GM19043 (cell line): ENCODE data around the gene AZGP1.
A peak's percentile ranks its signal among the peaks of the same experiment; 100 is the strongest.
"Not testable (repeated sequence)": the region's sequence is repeated elsewhere in the genome, so short reads cannot be mapped to it uniquely, and the experiment has no call there.

Experiments used
- ATAC-seq: cut with Tn5 transposase; IDR thresholded peaks from one replicate; pipeline ENCODE4 v1.9.1; 2021; ENCODE audit warnings: low read depth; ENCODE audit not compliant: unreplicated experiment

Gene AZGP1

DNA sequence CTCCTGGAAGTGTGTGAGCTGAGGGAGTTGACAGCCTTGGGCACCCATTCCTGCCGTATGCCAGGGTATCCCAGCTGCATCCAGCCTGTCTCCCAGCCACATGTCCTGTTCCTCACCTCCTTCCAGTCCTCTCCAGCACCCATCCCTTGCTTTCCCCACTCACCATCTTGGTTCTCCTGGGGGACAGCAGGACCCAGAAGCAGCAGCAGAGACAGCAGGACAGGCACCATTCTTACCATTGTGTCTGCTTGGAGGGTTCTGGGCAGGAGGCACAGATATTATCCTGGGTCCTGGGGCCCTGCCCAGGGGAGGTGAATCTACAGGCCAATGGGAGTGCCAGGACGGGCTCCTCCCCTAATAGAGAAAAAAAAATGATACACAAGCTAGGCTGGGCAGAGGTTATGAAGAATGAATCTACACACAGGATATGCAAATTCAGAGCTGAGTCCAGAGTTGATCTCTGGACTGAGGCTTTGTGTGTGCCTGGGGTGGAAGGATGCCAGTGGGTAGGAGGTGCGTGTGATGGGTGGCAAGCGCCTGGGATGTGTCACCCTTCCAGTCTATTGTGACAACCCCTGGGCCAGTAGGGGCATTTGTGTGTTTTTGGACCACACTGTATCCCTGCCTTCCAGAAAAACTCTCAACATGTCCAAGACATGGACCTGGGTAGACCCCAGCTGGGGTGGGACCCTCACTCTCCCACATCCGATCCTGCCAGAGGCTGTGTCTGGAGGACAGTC lies at the start of gene AZGP1:
Gene AZGP1 (minus strand): TSS at position 250 of the 740 bp plus-strand sequence. CDS start 11 bp downstream, at position 239.
- ATAC-seq = no peak

- ATAC-seq = no peak
These were observed 48.3 kb upstream of the AZGP1 start for GRCh38 chr7:100024020-100024619.

- no peak for ATAC-seq
These were observed 47.7 kb upstream of the AZGP1 start for GRCh38 chr7:100023526-100023925.

- ATAC-seq = no peak
These were observed 46.8 kb upstream of the AZGP1 start for GRCh38 chr7:100022621-100023020.

GRCh38 chr7:100021297-100021696 lies 45.5 kb upstream of the AZGP1 start:
- no peak for ATAC-seq

- no peak for ATAC-seq
These were observed 44.1 kb upstream of the AZGP1 start for GRCh38 chr7:100019908-100020307.

DNA sequence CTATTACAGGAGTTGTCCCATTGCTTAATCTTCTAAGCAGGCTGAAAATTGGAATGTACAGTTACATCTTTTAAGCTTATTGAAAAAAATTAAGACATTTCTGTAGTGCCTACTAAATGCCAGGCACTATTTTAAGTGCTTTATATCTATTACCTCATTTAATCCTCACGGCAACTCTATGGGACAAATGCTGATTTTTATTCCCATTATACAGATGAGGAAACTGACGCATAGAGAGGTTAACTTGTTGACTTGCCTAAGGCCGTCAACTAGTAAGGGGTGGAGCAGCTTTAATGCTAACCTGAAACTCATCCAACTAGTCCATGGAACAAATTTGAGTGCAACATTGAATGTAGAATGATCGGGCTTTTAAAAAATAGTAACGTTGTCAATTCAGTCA lies 42.0 kb upstream of the AZGP1 start:
- no peak for ATAC-seq

DNA sequence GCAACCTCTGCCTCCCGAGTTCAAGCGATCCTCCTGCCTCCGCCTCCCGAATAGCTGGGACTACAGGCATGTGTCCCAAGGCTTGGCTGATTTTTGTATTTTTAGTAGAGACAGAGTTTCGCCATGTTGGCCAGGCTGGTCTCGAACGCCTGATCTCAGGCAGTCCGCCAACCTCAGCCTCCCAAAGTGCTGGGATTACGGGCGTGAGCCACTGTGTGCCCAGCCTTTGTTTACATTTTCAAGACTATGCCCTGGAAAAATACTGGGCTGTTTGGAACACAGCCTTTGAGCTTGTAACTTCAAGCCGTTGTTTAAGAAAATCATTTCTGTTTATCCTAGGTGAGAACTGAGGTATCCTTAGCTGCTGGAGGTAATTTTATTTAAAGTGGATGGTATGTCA lies 41.5 kb upstream of the AZGP1 start:
- ATAC-seq = no peak

DNA sequence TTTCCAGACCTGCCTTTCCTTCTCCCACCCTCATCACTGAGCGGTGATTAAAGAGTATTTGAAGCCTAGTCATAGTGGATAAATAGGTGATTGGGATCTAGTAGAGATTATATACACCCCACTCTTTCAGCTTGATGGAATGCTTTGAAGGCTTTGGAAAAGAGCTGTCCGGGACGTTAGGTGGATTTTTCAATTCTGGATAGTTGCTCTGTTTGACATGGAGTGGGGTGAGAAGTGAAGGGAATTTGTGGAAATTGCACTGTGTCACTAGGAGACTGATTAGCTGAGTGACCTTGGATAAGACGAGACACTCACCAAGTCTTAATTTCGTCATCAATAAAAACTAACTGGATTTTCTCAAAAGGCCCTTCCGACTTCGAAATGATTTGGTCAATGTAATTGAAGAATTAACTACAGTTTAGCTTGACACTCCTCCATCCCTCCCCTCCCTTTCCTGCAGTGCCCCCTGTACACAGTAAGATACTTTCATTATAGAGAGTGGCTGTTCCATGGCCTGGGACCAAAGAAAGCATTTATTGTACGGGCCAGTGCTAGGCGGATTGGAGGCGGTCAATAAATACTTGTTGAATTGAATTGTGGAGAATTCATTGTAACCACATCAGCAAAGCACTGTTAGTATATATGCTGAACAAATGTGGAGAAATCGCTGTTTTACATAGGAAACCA lies 40.5 kb upstream of the AZGP1 start:
- no peak for ATAC-seq

- ATAC-seq = peak; percentile 95
These were observed 39.7 kb upstream of the AZGP1 start, which contains the start of gene ZKSCAN1 for GRCh38 chr7:100015232-100016214. Gene ZKSCAN1, plus strand, starts transcription at chr7:100015596. Its CDS starts 7,911 bp downstream, at chr7:100023507.

GRCh38 chr7:100013328-100013676 lies 37.5 kb upstream of the AZGP1 start:
- no peak for ATAC-seq

DNA sequence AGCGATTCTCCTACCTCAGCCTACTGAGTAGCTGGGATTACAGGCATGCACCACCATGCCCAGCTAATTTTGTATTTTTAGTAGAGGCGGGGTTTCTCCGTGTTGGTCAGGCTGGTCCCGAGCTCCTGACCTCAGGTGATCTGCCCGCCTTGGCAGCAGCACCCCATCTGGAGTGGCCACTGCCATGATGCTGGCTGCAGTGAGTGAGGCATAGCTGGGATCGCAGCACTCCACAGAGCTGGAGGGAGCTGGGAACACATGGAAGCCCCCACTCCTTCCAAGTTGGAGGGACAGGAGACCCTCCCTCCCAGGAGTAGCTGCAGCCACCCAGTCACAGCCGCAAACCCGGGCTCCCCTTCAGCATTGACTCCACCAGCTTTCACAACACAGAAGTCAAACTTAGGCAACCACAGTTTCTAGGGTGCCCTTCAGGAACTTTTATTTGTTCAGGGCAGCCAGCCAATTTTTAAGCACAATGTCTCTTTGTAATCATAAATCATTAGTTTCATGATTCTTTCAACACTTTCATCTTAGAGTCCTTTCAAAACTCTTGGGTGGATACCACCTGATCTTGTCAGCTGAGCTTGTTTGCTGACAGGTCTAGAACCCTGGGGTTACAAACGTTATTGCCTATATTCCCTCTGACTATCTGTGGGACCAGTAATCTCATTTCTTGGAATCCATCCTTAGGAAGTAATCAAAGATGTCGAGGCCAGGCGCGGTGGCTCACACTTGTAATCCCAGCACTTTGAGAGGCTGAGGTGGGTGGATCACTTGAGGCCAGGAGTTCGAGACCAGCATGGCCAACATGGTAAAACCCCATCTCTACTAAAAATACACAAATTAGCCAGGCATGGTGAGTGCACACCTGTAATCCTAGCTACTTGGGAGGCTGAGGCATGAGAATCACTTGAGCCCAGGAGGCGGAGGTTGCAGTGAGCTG lies 36.8 kb upstream of the AZGP1 start:
- ATAC-seq = not testable (repeated sequence)

DNA sequence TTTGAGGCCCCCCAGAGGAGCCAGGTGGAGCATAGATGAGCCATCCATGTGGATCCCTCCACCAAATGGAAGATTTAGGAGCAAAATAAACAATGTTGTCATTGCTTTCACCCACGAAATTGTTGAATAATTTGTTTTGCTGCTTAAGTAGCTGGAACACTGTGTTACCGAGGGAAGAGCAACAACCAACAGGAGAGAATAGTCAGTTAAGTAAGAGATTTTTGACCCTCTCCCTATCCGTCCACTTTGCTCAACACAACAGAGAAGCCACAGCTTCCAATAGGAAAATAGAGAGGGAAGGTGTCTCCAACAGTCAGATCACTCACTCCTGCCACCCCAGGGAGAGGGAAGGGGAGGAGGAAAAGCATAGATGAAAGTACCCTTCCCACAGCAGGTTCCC lies 35.7 kb upstream of the AZGP1 start:
- ATAC-seq = no peak

- no peak for ATAC-seq
These were observed 35.1 kb upstream of the AZGP1 start for GRCh38 chr7:100010901-100011300.

GRCh38 chr7:100009952-100010351 lies 34.1 kb upstream of the AZGP1 start:
- not testable (repeated sequence) for ATAC-seq

DNA sequence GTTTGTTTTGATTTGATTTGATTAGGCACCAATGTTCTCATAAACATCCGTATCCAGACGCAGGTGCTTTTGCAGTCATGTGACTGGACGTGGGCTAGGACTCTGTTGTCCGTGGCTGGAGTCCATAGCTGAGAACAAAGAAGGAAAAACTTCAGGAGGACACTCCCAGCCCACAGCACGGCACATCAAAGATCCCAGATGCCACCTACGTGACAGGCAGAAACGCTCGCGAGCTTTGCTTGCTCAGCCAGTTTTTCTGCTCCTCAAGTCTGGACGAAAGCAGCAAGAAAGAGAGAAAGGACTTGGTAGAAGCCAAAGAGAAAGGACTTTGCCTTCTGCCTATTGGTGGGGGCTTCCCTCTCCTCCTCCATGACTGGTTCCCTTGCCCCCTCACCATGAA lies 32.7 kb upstream of the AZGP1 start:
- ATAC-seq = no peak

- no peak for ATAC-seq
These were observed 32.1 kb upstream of the AZGP1 start for GRCh38 chr7:100007887-100008286.

DNA sequence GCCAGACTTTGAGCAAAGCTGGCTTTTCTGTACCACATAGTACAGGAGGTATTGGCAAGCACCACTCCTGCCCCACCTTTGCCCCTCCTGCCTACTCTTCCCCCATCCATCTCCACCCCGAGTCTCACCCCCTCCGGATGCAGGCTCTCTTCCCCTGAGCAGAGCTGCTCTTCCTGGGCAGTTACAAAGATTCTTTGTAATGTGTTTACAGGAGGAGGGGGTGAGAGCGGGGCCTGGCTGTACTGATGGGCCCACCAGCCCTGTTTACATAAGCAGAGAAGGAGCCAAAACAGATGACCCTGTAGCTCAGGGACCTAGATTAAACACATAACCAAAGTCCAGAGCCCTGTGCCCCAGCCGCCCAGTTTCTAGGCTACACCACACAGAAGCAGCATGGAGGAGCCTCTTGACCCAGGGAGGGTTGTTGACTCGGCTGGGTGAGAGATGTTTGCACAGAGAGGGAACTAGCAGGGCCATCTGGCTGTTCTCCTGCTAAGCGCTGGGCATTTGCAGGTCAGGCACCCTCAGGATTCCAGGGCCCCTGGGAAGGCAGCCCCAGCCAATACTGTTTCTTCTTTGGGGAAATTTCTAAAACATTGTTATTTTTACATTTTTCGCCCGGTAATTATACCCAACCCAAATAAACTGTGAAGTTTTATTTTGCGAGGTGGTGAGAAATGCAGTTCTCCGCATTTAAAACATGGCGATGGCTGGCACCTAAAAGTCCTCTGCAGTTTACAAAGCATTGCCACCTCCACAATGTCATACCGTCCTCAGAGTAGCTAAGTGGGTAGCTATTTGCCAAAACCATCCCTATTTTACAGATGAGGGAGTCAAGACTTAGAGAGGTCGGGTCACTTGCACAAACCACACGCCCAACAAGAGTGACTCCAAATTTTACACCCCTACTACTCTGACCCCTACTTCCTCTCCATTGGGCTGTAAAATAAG lies 28.2 kb upstream of the AZGP1 start:
- ATAC-seq = no peak
